ENCODE data around the gene SAFB2. TPM values are rescaled to one million over a fixed set of nuclear protein-coding genes. Genes with fewer than 3 reads are reported as not detected.

SAFB2 gene
- total and polyA plus RNA-seq, 10 of the 15 experiments (the other 5 are each of a cell fraction or from before 2014, with no cell fraction given) = 4.5 to 89.2 (median 42.9) TPM

- no peak for DNase-seq (ENCODE audit: low read depth, low spot score)
- no peak overlapping the region for H3K27ac ChIP-seq (ENCODE audit: control insufficient read depth, insufficient read depth)
- no peaks in the 10 kb centered on the region; the same call in 1 of the 2 replicates for H4K20me1 ChIP-seq (ENCODE audit: control insufficient read depth, insufficient read depth)
- no peak overlapping the region for H3K4me2 ChIP-seq (ENCODE audit: control insufficient read depth, insufficient read depth)
- H3K9ac ChIP-seq (ENCODE audit: control insufficient read depth, insufficient read depth, low read length) = no peak overlapping the region
- peaks cover 36 to 47% of the 10 kb centered on the region in 2 experiments for H3K36me3 ChIP-seq (ENCODE audit: control insufficient read depth in 2 of 2, insufficient read depth in 2 of 2, low read length in 1 of 2)
- BruUV-seq (replicated peaks) = no TSS peak
- no peak overlapping the region for H3K4me3 ChIP-seq
- H3K27me3 ChIP-seq (replicated peaks in 1 of 2; ENCODE audit: control insufficient read depth in 2 of 2, insufficient read depth in 2 of 2, low read length in 1 of 2) = no peaks in the 10 kb centered on the region
- 98% methylated on average over 17 of the region's 17 CpGs for WGBS (ENCODE audit: insufficient coverage, insufficient replicate concordance, low lambda C conversion rate, missing lambda C conversion rate)
- ChIA-PET POLR2A (no interaction called here), RAD21 (ENCODE audit: unreplicated experiment) (no interaction called here), SMC1A (ENCODE audit: uncharacterized antibody, unreplicated experiment) (no interaction called here), CTCF (no interaction called here)
- intact Hi-C loops (cut with micrococcal nuclease; ENCODE audit: unreplicated experiment) = no loop called here
- no peaks in the 10 kb centered on the region for H3K79me2 ChIP-seq (ENCODE audit: control insufficient read depth, insufficient read depth, low read length)
- H2AFZ ChIP-seq (ENCODE audit: control insufficient read depth, low read depth, low read length) = no peak overlapping the region
- no peak for TF ChIP-seq ZBED1 (IDR thresholded peaks at IDR 0.05; ENCODE audit: borderline replicate concordance)
- no peak for TF ChIP-seq FOS (IDR thresholded peaks at IDR 0.05; ENCODE audit: borderline replicate concordance, extremely low read depth, insufficient read length)
- TF ChIP-seq DPF2 (IDR thresholded peaks at IDR 0.05) = no peak
- no peak for TF ChIP-seq NFYA (IDR thresholded peaks at IDR 0.05; ENCODE audit: borderline replicate concordance, low read depth, low read length)
- TF ChIP-seq RAD21 (IDR thresholded peaks at IDR 0.05; ENCODE audit: insufficient read depth, low read depth, low read length) = no peak
- TF ChIP-seq BCL3 (IDR thresholded peaks at IDR 0.05; ENCODE audit: borderline replicate concordance, insufficient read depth, low read depth, low read length, poor library complexity, severe bottlenecking) = no peak
- TF ChIP-seq ZZZ3 (IDR thresholded peaks at IDR 0.05; ENCODE audit: control insufficient read depth, insufficient read length, low read depth) = no peak
- TF ChIP-seq BHLHE40 (IDR thresholded peaks at IDR 0.05; ENCODE audit: borderline replicate concordance in 1 of 2, low read depth in 2 of 2, low read length in 1 of 2) = no peak
- no peak for TF ChIP-seq ATF7 (IDR thresholded peaks at IDR 0.05; ENCODE audit: low read depth)
- no peaks in the 10 kb centered on the region for H3K9me3 ChIP-seq (replicated peaks; ENCODE audit: control insufficient read depth, insufficient read depth, low read length)
- in situ Hi-C loops (cut with MboI) = no loop called here
- FAIRE-seq = no peak
- H3K4me1 ChIP-seq (ENCODE audit: control insufficient read depth, insufficient read depth, low read length) = peaks cover 3% of the 10 kb centered on the region; the same call in 1 of the 2 replicates
- no peak for ATAC-seq
Observed at GRCh38 chr19:5663904-5664303, 41.3 kb upstream of the SAFB2 start.
